LNCaP clone FGC (cell line): ENCODE data around the gene ZSWIM3.

Experiments
- DNase-seq: peaks from one replicate; pipeline ENCODE4 v3.0.0-alpha.2; 2011; ENCODE audit warnings: low read depth
- H3K4me3 ChIP-seq: 2 replicates; pipeline ENCODE4 v1.5.1; 2011; ENCODE audit warnings: mild to moderate bottlenecking, low read depth, low read length, control low read depth
- TF ChIP-seq, protein P1 (sequence below): IDR thresholded peaks from 2 replicates; pipeline ENCODE4 v1.5.1; 2012; ENCODE audit warnings: mild to moderate bottlenecking; ENCODE audit not compliant: control insufficient read depth, insufficient read depth; ENCODE audit errors: extremely low read depth

ZSWIM3 gene

DNA sequence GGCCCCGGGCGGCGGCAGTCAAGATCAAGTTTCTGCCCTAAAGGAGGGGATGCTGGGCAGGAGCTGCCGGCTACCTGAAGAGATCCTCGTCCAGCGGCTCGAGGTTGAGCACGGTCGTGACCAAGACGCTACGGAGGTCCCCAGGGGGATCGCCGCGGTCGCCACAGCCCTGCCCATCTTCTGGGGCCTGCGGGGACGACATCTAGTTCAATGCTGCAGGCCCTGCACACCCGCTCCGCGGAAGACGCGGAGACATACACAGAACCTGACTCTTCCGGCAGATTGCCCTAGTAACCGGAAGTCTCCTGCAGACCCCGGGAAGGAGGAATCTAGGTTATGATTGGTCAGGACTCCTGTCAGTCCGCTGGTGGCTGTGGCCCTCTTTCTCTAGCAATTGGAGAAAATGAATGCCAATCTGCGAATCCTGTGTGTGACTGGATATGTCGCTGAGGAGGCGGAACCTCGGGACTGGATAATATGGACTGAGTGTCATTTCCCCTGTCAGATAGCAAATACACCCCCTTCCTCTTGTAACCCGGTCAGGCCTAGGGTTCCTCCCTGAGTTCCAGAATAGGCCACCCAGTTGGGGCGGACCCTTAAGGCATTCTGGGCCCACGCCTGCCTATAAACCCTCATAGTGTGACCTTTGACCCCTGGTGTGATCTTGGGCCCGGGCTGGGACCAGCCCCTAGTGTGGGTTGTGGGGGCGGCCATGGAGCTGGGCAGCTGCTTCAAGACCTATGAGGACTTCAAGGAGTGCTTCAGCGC, at the start of gene ZSWIM3, which contains the start of gene ACOT8:
TSS of gene ZSWIM3 (plus strand) at position 501 of the 768 bp plus-strand sequence. CDS start at position 713, 212 bp downstream.
TSS of gene ACOT8 (minus strand) at position 279 of the 768 bp plus-strand sequence. CDS start at position 202, 77 bp downstream.
- DNase-seq: peak; percentile 100
- H3K4me3 ChIP-seq: peak within 1 kb of the TSS; percentile 71
- TF ChIP-seq, protein P1, sequence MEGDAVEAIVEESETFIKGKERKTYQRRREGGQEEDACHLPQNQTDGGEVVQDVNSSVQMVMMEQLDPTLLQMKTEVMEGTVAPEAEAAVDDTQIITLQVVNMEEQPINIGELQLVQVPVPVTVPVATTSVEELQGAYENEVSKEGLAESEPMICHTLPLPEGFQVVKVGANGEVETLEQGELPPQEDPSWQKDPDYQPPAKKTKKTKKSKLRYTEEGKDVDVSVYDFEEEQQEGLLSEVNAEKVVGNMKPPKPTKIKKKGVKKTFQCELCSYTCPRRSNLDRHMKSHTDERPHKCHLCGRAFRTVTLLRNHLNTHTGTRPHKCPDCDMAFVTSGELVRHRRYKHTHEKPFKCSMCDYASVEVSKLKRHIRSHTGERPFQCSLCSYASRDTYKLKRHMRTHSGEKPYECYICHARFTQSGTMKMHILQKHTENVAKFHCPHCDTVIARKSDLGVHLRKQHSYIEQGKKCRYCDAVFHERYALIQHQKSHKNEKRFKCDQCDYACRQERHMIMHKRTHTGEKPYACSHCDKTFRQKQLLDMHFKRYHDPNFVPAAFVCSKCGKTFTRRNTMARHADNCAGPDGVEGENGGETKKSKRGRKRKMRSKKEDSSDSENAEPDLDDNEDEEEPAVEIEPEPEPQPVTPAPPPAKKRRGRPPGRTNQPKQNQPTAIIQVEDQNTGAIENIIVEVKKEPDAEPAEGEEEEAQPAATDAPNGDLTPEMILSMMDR: no peak

DNA sequence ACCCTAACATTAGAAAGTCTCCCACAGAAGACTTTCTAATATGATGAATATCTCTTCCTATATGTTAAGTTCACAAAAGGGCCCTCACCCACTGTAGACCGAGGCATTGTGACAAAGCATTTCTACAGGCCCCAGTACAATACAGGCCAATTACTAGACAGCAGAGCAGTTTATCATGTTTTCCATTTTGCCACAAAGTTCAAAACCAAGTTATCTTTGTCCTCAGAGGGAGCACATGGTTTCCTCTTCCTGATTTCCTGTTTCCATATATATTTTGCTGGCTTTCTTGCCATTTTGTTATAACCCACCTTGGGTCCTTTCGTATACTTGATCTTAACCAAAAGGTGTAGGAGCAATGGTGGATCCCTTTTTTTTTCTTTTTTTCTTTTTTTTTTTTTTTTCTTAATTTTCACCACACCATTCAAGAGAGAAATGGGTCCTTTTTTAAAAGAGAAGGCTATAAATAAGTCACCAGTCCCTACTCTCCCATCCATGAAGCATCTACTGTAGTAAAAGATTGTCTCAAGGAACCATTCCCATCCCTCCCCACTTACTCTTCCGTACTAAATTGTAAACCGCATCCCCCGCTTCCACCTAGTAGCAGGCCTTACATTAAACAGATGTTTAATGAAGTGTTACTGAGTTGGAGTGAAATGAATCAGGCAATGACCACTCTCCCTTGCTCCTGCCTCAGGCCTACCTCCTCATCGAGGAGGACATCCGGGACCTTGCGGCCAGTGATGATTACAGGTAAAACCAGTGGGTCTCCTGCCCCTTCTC, 47.0 kb upstream of the ZSWIM3 start:
- TF ChIP-seq, protein P1: no peak
- no peak overlapping the region for H3K4me3 ChIP-seq
- DNase-seq: no peak

DNA sequence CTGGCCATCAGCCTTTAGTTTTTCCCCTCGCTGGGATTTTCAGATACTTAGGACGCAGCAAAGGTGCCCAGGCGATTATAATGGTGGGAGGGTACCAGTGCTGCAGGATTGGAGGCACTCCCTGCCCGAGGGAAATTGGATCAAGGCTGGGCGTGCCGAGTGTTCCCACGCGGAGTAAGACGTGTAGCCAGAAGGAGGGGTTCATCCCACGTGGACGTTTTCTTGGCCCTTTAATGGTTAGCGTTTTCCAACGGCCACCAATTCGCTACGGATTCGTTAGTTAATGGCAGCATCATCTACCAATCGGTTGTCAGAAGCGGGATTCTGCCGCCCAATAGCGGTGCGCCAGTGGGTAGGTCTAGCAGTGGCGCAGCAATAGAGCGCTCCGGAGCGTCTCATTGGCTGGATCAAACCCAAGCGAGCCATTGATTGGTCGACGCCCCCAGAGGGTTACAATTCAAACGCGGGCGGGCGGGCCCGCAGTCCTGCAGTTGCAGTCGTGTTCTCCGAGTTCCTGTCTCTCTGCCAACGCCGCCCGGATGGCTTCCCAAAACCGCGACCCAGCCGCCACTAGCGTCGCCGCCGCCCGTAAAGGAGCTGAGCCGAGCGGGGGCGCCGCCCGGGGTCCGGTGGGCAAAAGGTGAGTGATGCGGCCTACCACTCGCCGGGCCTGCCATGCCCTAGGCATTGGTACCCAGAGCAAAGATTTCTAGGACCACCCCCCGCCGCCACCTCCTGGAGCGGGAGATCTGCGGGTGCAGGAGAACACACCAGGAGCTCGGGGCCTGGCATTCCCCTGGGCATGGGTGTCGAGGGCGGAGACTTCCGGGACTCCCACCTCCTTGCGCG, 45.0 kb upstream of the ZSWIM3 start, which contains the start of gene UBE2C:
TSS of gene UBE2C (plus strand) at position 488 of the 849 bp plus-strand sequence. CDS start at position 540, 52 bp downstream.
- TF ChIP-seq, protein P1: no peak
- peak; percentile 100 for DNase-seq

DNA sequence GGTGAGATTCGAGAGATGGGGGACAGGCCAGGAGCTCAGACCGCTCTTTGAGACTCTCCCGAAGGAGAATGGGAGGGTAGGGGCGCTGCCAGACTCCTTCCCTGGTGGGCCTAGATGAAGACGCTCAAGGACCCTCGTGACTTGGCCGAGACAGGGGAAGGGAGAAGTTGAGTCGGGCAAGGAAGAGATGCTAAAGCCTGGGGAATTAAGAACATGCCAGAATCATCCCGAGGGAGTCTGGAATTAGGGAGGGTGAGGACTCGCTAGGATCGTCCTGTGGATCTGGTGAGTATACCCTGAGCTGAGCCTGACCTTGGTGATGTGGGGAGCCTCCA, 44.4 kb upstream of the ZSWIM3 start:
- DNase-seq: no peak
- H3K4me3 ChIP-seq: peak overlapping the region; percentile 66
- TF ChIP-seq, protein P1: no peak

More for the DNA sequence above, 45.0 kb upstream of the ZSWIM3 start, which contains the start of gene UBE2C:
- H3K4me3 ChIP-seq: peak within 1 kb of the TSS; percentile 66

DNA sequence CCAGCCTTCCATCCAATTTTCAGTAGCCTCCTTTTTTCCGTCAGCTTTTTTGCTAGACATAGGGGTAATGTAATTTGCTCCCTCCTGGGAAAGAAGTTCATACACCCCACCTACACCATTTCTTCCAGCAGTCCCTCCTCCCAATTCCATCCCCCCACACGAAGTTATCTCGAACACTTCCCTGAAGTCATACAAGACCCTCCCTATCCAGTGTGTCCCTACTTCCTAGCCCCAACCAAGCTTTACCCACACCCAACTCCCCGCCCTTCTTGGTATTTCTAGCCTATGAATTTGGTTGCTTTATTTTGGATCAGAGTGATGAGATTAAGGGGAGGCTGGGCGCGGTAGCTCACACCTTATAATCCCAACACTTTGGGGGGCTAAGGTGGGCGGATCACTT, 43.9 kb upstream of the ZSWIM3 start:
- no peak for DNase-seq
- TF ChIP-seq, protein P1: no peak
- peak overlapping the region; percentile 66 for H3K4me3 ChIP-seq

DNA sequence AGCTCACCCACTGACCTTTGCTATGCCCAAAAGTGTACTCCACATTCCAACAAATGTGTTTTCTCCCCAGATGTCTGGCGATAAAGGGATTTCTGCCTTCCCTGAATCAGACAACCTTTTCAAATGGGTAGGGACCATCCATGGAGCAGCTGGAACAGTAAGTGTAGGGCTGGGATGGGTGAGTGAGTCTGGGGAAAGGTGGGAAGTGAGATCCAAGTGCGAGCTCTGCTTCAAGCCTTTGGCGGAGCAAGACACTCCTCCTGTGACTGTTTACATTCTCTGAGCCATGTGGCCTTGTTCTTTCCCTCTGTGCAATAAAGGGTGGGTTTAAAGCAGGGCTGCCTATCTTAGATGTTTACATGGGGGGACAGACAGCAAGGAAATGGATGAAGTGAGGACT, 43.1 kb upstream of the ZSWIM3 start:
- TF ChIP-seq, protein P1: no peak
- DNase-seq: no peak
- H3K4me3 ChIP-seq: no peak overlapping the region
